GM10266 (cell line): Measurements from ENCODE around the gene CDH16.
"Not testable (repeated sequence)": the region's sequence is repeated elsewhere in the genome, so short reads cannot be mapped to it uniquely, and the experiment has no call there.

Experiments used
- DNase-seq: peaks from one replicate; pipeline ENCODE4 v3.0.0; 2012; ENCODE audit errors: extremely low spot score
- CTCF ChIP-seq: IDR thresholded peaks from 2 replicates; pipeline ENCODE4 v1.5.1; 2012; ENCODE audit warnings: mild to moderate bottlenecking, low read depth; ENCODE audit not compliant: control insufficient read depth, insufficient read depth; ENCODE audit errors: missing control alignments

Gene CDH16

GRCh38 chr16:66948837-66949225 lies 30.1 kb upstream of the CDH16 start:
- TF ChIP-seq CTCF: no peak
- DNase-seq: no peak

- DNase-seq: no peak
- TF ChIP-seq CTCF: no peak
These were observed 29.6 kb upstream of the CDH16 start for GRCh38 chr16:66948134-66948836.

- peak; percentile 95 for TF ChIP-seq CTCF
- peak; percentile 87 for DNase-seq
These were observed 28.8 kb upstream of the CDH16 start for GRCh38 chr16:66947302-66948065.

GRCh38 chr16:66946974-66947301 lies 28.3 kb upstream of the CDH16 start:
- no peak for TF ChIP-seq CTCF
- no peak for DNase-seq

- TF ChIP-seq CTCF: no peak
- DNase-seq: no peak
These were observed 27.9 kb upstream of the CDH16 start for GRCh38 chr16:66946541-66946940.

- no peak for DNase-seq
- no peak for TF ChIP-seq CTCF
These were observed 27.3 kb upstream of the CDH16 start for GRCh38 chr16:66945939-66946338.

GRCh38 chr16:66944971-66945370 lies 26.3 kb upstream of the CDH16 start:
- DNase-seq: not testable (repeated sequence)
